Chondrocyte (in vitro differentiated cells): ENCODE results near the gene PHGDH. TPM values are rescaled to one million over a fixed set of nuclear protein-coding genes. Genes with fewer than 3 reads are reported as not detected.

Experiments used
- DNase-seq: peaks from one replicate; pipeline ENCODE4 v3.0.0; 2021; ENCODE audit warnings: mixed read lengths, low spot score
- H3K27ac Mint-ChIP-seq: one replicate; pipeline ENCODE4 v1.8.0; 2021; ENCODE audit warnings: mild to moderate bottlenecking, moderate library complexity, mixed read lengths; ENCODE audit not compliant: unreplicated experiment
- H3K27me3 Mint-ChIP-seq: 2 replicates; pipeline ENCODE4 v1.8.0; 2021; ENCODE audit warnings: low read depth, mixed read lengths
- H3K36me3 Mint-ChIP-seq: 2 replicates; pipeline ENCODE4 v1.8.0; 2021; ENCODE audit warnings: low read depth, mixed read lengths
- H3K4me1 Mint-ChIP-seq: 2 replicates; pipeline ENCODE4 v1.8.0; 2021; ENCODE audit warnings: low read depth, mild to moderate bottlenecking, mixed read lengths
- H3K4me3 Mint-ChIP-seq: one replicate; pipeline ENCODE4 v1.8.0; 2021; ENCODE audit warnings: mild to moderate bottlenecking, moderate library complexity, mixed read lengths; ENCODE audit not compliant: unreplicated experiment
- H3K9me3 Mint-ChIP-seq: 2 replicates; pipeline ENCODE4 v1.8.0; 2021; ENCODE audit warnings: low read depth, mixed read lengths
- CTCF ChIP-seq: fragments of 200-600 bp; sonication (generic); IDR thresholded peaks from 2 replicates; pipeline ENCODE4 v1.5.0; 2021; ENCODE audit warnings: antibody characterized with exemption, mild to moderate bottlenecking, moderate library complexity
- total RNA-seq: library from RNA; stranded (reverse); gene quantifications from 3 replicates; pipeline ENCODE4 v1.2.1, GENCODE V29; 2021

PHGDH gene
- total RNA-seq, 1 donor from 2014 or later: 300 TPM

GRCh38 chr1:119791377-119791776 lies 79.6 kb downstream of the PHGDH start:
- H3K27me3 Mint-ChIP-seq: peaks cover 5% of the 10 kb centered on the region
- no peak for TF ChIP-seq CTCF
- H3K9me3 Mint-ChIP-seq: peaks cover 1% of the 10 kb centered on the region
- no peak overlapping the region for H3K4me3 Mint-ChIP-seq
- no peak for DNase-seq
- no peaks in the 10 kb centered on the region for H3K36me3 Mint-ChIP-seq
- no peaks in the 10 kb centered on the region for H3K4me1 Mint-ChIP-seq
- H3K27ac Mint-ChIP-seq: no peak overlapping the region

Other genes with a start within 250 kb of the PHGDH start
- not detected in 3 replicates for gene HSD3B1, start 204.7 kb upstream of the PHGDH start, total RNA-seq
- 9.4 to 13.6 TPM (median 13.3 TPM) in 3 replicates for gene ZNF697, start 63.7 kb upstream of the PHGDH start, total RNA-seq
- not detected in 3 replicates for gene HMGCS2, start 57.0 kb downstream of the PHGDH start, total RNA-seq
- gene REG4, start 99.5 kb downstream of the PHGDH start, total RNA-seq: not detected in 3 replicates
- not detected in 3 replicates for gene ADAM30, start 184.6 kb downstream of the PHGDH start, total RNA-seq